ENCODE results near the gene PNPLA3.
A peak's percentile ranks its signal among the peaks of the same experiment; 100 is the strongest.

The PNPLA3 gene, protein sequence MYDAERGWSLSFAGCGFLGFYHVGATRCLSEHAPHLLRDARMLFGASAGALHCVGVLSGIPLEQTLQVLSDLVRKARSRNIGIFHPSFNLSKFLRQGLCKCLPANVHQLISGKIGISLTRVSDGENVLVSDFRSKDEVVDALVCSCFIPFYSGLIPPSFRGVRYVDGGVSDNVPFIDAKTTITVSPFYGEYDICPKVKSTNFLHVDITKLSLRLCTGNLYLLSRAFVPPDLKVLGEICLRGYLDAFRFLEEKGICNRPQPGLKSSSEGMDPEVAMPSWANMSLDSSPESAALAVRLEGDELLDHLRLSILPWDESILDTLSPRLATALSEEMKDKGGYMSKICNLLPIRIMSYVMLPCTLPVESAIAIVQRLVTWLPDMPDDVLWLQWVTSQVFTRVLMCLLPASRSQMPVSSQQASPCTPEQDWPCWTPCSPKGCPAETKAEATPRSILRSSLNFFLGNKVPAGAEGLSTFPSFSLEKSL

DNA sequence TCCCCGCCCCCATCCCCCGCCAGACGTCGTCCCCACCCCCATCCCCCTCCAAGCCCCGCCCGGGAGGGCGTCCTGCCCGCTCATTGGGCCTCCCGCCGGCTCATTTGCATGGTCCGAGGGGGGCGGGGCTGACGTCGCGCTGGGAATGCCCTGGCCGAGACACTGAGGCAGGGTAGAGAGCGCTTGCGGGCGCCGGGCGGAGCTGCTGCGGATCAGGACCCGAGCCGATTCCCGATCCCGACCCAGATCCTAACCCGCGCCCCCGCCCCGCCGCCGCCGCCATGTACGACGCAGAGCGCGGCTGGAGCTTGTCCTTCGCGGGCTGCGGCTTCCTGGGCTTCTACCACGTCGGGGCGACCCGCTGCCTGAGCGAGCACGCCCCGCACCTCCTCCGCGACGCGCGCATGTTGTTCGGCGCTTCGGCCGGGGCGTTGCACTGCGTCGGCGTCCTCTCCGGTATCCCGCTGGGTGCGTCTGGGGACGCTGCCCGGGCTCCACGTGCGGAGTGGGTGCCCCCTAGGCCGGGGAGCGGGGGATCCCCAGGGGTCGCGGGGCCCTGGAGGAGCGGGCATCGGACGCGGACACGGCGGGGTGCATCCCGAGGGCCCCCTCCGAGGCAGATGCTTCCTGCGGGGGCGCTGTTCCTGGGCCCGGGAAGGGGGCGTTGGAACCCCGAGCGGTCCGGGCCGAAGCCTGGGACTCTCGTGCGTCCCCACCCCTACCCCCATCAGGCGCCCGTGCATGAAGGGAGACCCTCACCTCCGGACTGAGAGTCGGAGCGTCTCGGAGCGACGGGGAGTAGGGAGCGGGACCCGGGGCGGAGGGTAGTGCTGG, at the start of gene PNPLA3:
Gene PNPLA3 (plus strand): TSS at position 175 of the 834 bp plus-strand sequence. CDS start 107 bp downstream, at position 282.
- peak; percentile 75 to 76 for DNase-seq

- DNase-seq = no peak
Measured at GRCh38 chr22:43876866-43877509, 46.6 kb upstream of the PNPLA3 start.

GRCh38 chr22:43878079-43878795, 45.4 kb upstream of the PNPLA3 start:
- no peak for DNase-seq

DNA sequence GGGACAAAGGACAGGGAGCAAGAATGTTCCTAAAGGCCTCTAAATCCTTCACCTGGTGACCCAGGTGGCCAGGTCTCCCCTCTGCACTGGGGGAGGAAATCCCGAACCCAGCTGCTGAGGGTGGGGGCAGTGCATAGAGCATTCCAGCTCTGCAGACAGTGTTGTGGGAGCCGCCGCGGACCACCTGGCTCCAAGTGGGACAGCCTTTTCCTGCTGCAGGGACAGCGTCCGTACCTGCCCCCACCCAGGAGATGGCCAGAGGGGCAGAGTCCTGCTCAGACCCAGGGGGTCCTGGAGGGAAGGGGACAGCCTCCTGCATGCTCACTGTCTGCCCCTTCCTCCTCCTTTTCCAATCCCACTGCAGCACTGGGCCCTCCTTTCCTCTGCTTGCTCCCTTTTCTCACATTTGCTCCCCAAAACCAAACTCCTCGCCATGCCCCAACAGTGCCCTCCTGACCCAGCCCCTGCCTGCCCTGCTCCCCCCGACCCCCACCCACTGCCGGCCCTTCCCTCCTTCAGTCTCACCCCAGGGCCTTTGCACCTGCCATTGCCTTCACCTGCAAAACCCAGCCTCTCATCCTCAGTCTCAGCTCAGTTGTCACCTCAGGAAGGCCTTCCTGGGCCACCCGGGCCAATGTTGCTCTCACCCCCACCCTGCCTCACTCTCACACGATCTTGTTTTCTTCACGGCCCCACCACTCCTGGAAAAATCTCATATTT, 44.6 kb upstream of the PNPLA3 start:
- no peak for DNase-seq

- DNase-seq = no peak
Measured at GRCh38 chr22:43879901-43880540, 43.6 kb upstream of the PNPLA3 start.

GRCh38 chr22:43880541-43880991, 43.0 kb upstream of the PNPLA3 start:
- DNase-seq = no peak

- DNase-seq = no peak
Measured at GRCh38 chr22:43881091-43882061, 42.2 kb upstream of the PNPLA3 start.

GRCh38 chr22:43882122-43882767, 41.4 kb upstream of the PNPLA3 start:
- DNase-seq = no peak

DNA sequence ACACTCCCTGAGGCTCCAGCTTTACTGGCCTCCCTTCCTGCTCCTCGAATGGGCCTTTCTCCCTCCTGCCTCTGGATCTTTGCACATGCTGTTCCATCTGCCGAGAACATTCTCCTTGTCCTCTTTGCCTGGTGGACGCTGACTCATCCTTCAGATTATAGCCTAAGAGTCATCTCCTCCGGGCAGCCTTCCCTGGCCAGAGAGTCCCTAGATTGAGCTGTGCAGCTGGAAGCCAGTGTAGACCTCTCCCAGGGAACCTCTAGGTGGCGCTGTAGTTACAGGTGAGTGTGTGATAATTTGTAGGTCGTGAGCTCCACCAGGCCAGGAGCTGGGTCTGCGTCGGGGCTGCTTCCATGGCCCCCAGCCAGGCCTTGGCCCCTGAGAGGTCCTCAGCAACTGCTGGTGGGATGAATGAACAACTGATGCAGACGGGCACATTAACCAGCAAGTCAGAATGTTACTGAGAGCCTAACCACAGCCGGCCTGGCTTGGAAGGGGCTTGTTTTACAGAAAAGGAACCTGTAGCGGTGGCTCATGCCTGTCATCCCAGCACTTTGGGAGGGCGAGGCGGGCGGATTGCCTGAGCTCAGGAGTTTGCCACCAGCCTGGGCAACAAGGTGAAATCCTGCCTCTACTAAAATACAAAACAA, 40.5 kb upstream of the PNPLA3 start:
- DNase-seq = peak; percentile 51 to 68

- DNase-seq = no peak
Measured at GRCh38 chr22:43883719-43884415, 39.7 kb upstream of the PNPLA3 start.

DNA sequence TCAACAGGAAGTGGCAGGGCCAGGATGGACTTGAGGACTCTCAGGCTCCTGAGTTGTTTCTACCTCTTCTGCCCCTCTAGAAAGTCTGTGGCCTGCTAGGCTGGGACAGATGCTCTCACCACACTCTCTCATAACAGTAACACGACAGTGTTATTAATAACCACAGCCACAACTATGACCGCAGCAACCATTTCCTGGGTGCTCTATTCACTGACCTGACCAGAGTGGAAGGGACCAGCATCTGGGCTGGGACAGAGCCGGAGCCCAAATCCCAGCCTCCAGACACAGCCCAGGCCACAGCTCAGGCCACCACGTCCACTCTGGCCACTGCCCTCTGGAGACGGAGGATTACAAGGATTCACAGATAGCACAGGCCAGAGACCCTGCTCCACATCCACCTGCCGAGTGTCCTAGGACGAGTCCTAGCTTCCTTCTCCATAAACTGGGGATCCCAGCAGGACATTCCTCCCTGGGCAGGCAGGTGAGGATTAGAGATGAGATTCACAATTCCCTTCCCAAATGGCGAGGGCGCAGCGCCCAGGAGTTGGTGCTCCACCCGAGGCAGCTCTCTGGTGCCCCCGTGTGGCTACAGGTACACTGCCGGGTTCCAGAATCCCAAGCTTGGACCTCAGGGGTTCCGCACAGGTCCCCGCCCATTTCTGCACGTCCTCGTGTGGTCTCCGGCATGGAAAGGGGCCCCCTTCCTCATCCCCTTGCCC, 38.8 kb upstream of the PNPLA3 start:
- peak; percentile 46 to 48 for DNase-seq

DNA sequence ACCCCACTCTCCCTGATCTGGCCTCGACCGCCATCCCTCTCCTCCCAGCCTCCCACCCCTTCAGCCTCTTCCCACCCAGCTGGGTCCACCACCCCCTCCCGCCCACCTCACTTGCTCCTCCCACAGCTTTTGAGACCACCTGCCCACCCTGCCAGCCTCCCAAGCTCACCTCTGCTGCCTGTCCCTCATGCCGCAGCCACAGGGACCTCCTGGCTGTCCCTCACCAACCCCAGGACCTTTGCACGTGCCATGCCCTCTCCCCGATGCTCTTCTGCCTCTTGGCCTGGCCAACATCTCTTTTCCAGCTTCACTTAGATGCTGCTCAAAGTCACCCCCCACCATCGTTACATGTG, 38.3 kb upstream of the PNPLA3 start:
- DNase-seq = no peak

- no peak for DNase-seq
Measured at GRCh38 chr22:43885786-43886185, 37.8 kb upstream of the PNPLA3 start.

GRCh38 chr22:43886231-43886630, 37.4 kb upstream of the PNPLA3 start:
- DNase-seq = no peak

GRCh38 chr22:43887391-43887790, 36.2 kb upstream of the PNPLA3 start:
- DNase-seq = no peak

GRCh38 chr22:43888740-43889139, 34.9 kb upstream of the PNPLA3 start:
- DNase-seq = no peak

DNA sequence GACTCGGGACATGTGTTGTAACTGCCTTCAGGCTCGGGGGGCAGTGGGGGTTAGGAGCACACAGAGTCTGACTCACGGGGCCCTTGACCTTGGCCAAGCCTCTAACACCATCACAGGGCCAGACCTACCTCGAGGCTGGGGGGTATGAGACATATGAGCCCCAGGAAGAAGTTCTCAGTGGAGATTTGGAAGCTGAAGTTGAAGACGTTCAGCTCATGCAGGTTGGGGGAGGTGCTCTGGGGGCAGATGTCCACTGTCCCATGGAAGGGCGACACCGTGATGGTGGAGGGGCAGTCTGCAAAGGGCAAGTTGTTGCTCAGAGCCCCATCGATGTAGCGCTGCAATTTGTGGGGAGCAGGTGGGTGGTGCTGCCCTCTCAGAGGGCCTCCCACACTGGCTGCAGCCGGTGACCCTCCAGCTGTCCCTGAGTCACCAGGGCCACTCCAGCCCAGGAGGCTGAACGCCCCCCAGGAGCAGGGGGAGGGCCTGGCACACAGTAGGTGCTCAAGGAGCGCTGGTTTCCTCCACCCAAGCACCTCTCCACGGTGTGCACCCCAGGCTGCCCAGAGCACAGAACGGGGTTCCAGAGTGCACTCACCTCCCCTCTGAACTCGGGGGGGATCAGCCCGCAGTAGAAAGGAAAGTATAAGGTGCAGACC, 34.3 kb upstream of the PNPLA3 start:
- DNase-seq = no peak

All from NCI-H2081 (cell line).